HG03135 (cell line): ENCODE data around the gene OR2Z1.

Source experiments
- ATAC-seq: cut with Tn5 transposase; IDR thresholded peaks from one replicate; pipeline ENCODE4 v1.9.1; 2021; ENCODE audit warnings: mild to moderate bottlenecking, moderate library complexity; ENCODE audit not compliant: unreplicated experiment

The OR2Z1 gene

DNA sequence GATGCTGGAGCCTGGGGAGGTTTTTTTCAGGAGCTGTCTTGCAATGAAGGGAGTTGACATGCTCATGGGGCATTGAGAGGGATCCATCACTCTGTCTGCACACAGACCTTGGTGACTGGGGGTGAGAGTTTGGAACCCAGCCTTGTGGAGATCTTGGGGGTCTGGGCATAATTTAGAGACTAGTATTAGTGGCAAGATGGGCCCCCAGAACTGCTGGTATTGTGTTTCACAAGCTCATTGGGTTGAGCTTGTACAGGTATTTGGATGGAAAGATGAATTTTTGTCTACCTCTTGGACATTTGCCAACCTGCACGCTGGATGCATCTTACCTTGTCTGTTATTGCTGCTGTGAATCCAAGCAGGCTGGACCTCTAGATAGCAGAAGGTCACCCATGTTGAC, at the start of gene OR2Z1:
TSS of gene OR2Z1 (plus strand) at position 301 of the 400 bp plus-strand sequence. CDS start 9,395 bp downstream, outside the sequence.
- no peak for ATAC-seq

DNA sequence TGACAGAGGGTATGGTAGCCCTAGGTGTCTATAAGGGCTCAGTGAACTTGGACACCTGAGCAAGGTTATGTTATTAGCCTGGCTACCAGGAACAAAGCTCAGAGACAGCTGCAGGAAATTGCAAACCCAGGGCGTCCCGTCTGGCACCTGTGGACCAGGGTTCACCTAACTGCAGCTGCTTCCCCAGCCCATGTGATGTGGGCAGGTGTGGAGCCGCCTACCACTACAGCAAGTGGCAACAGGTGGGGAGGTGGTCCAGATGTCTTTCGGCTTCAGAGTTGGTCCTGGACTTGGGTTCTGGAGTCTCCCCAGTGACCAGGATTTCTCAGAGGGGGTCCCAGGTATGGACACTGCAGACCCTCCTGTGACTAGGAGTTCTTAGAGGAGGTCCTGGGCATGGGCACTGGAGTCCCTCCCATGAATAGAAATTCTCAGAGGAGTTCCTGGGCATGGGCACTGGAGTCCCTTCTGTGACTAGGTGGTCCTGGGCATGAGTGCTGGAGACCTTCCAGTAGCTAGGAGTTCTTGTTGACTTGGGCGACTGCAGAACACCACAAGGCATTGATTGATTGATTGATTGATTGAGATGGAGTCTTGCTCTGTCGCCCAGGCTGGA, 48.0 kb upstream of the OR2Z1 start:
- ATAC-seq, result no peak

GRCh38 chr19:8675066-8675465, 46.4 kb upstream of the OR2Z1 start:
- no peak for ATAC-seq

GRCh38 chr19:8678244-8678807, 43.1 kb upstream of the OR2Z1 start:
- ATAC-seq, result no peak

- no peak for ATAC-seq
Observed at GRCh38 chr19:8680676-8681344, 40.6 kb upstream of the OR2Z1 start.

DNA sequence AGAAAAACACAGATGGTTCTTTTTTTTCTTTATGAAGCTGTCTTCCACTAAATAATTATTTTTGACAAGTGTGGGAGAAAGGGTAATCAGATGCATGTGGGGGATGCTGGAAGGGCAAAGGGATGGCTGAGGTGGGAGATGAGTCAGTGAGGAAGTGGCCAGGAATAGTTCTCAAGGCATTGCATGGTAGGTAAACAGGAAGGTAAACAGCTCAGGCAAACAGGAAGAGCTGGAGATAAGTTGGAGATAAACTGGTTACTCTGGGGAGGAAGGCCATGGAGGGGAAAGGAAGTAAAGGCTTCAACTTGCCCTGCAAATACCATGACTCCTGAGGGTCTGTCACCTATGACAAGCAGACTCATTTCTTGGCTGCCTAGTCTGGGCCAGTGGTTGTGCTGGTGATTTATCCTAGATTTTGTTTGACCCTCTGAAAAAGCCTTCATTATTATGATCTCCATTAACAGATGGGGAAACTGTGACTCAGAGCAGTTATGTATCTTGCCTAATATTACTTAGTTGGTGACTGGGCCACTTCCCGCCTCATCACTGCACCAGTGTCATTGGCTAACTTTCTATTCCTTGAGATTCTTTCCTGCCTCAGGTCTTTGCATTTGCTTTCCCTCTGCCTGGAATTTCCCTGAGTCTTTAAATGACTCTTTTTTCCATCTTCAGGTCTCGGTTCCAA, 39.9 kb upstream of the OR2Z1 start:
- no peak for ATAC-seq

GRCh38 chr19:8682472-8682871, 39.0 kb upstream of the OR2Z1 start:
- no peak for ATAC-seq

- no peak for ATAC-seq
Observed at GRCh38 chr19:8682931-8683330, 38.5 kb upstream of the OR2Z1 start.

DNA sequence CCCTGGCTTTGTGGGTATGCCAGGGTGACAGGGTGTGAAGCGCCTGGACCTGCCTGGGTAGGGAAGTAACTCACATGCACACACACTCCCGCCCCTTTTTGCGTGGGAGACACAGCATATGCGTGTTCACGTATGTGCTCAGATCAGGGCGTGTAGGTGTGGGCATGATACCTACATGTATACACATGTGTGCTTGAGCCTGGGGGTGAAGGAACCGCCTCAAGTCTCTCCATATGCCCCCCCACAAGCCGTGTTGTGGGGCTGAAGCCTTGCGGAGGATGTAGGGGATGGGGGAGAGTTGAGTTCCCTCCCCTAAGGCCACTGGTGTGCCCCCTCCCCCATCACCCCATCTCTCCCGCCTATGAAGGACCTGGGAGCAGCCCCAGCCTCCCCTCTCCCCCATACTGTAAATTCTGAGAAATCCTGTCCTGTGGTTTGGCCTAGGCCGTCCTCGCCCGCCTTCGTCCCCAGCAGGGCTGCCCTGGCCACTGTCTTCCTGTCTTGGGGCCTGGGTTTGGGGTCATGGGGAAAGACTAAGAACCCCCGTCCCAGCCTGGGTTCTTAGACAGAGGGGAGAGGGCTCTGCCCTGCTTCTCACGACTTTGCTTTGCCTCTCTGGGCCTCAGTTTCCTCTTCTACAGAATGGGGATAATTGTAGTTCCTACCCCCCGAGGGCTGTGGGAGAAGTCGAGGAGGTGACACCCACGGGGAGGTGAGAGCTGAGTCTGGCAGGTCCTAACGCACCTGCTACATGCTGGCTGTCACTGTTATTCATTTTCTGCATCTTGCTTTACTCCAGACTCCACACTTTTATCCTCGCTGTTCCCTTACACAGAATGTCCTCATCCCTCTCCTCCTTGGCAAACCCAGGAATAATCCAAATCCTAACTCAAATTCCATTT, 37.2 kb upstream of the OR2Z1 start:
- ATAC-seq, result no peak

GRCh38 chr19:8686549-8686948, 34.9 kb upstream of the OR2Z1 start:
- ATAC-seq, result no peak

DNA sequence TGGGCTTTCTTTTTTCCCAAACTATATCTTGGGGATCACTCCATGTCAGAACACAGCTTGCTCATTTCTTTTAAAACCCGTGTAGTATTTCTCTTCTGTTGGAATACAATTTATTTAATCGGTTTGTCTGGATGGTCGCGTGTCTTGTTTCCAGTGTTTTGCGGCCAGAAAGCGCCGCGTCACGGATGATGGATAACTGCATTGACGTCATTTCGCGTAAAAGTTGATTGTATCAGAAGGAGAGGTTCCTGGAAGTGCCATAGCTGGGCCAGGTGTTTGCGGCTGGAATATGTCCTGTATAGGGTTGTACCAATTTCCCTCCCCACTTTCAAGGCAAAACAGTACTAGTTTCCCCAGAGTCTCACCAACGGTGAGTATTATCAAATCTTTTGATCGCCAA, 32.5 kb upstream of the OR2Z1 start:
- ATAC-seq, result no peak

GRCh38 chr19:8690753-8691539, 30.5 kb upstream of the OR2Z1 start:
- no peak for ATAC-seq

DNA sequence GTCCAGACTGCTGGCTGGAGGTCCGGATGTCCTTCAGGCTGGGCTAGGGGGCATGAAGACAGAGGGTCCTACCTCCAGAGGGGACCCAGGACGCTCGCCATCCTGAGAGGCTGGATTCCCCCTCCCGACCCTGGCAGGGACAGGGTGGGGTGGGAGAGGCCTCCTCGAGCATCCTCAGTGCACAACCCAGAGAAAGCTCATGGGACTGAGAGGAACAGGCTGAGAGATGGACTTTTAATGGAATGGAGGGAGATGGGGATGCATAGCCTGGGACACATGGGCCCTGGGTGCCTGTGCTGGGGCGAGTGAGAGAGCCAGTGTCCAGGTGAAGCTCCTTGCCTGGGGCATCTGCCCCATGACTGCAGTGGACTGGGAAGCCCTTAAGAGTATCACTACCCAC, 25.9 kb upstream of the OR2Z1 start:
- ATAC-seq, result no peak

DNA sequence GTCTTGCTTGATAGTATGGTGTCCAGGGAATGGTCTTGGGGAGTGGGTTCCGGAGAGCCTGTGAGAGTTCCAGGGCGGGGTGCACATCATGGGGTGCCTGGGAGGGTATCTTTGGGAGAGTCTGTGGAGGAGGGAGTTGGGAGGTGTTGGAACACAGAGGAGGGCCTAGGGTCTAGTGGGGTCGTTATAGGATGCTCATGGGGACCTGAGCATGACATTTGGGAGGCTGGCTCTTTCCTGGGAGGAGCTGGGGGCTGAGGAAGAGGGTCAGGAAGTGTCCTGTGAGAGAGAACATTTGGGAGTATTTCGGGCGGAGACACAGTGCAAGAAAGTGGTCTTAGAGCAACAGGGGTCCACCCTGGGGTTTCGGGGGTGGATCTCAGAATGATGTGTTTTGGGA, 25.5 kb upstream of the OR2Z1 start:
- no peak for ATAC-seq

DNA sequence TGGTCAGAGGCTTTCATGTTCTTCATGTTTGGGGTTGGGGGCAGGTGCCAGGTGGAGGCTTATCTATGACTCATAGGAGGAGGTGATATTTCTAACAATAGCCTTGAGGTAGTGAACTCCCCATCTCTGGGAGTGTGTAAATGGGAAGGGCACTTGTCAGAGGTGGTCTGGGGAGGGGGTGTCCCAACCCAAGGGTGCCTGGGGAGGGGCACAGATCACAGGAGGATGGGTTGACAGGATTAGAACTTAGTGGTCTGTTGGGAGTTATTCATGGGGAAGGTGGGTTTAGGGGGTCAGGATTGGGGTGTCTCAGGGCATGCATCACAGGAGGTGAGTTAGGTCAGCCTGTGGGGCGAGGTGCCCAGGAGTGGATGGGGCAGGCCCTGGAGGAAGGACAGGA, 24.4 kb upstream of the OR2Z1 start:
- ATAC-seq, result no peak

- ATAC-seq, result no peak
Observed at GRCh38 chr19:8697671-8698432, 23.6 kb upstream of the OR2Z1 start.

DNA sequence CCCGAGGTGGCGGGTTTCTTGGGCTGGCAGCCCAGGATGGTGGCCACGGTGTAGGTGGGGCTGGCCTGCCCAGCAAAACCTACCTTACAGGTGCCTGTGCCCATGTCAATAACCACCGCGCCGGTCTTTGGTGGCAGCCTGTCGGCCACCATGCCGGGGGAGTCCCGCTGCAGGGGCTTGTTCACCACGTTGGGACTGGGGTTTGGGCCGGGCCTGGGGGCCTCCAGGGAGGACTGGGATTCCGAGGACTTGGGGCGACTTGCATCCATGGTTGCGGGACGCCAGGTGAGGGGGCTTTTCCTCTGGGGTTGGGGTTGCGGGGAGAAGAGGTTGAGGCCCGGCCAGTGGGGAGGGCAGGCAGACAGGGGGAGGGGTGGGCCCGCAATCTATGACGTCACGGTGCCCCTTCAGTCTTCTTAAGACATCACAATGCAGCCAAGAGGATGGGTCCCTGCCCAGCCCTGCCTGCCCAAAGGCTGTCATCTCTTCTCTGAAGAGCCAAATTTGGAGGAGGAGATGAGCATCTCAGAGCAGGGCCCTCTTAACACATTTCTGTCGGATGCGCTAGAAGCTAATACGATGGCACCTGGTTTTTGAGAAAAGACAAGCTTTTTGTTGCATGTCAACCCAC, 22.9 kb upstream of the OR2Z1 start, which contains the start of gene ACTL9:
TSS of gene ACTL9 (minus strand) at position 363 of the 631 bp plus-strand sequence. CDS start at position 269, 94 bp downstream.
- ATAC-seq, result no peak

DNA sequence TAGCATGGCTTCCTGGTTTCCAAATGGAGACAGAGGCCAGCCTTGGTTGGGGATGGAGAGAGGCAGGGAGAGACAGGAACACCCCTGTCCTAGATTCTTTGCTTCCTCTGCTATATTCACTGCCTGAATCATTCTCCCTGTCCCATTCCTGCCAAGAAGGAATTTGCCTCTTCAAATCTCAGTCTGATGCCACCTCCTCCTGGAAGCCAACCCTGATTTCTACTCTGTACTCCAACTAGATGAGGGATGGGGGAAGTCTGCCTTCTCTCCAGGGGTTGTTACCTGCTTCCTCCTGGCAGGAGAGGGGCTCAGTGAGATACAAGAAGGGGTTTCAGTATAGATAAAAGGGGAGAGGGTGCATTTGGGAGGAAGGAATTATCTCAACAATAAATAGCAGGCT, 21.5 kb upstream of the OR2Z1 start:
- no peak for ATAC-seq

GRCh38 chr19:8700956-8701355, 20.5 kb upstream of the OR2Z1 start:
- ATAC-seq, result no peak
